Astrocyte (in vitro differentiated cells and primary cell): ENCODE measurements around the gene SLC23A3.

ENCODE experiments used
- CTCF ChIP-seq: IDR thresholded peaks from 2 replicates; pipeline ENCODE4 v1.5.1; 2011; ENCODE audit warnings: low read depth, mild to moderate bottlenecking, inconsistent platforms, low read length, moderate library complexity; ENCODE audit not compliant: insufficient read depth
- EZH2 ChIP-seq: IDR thresholded peaks from 2 replicates; pipeline ENCODE4 v1.6.1; 2012; ENCODE audit warnings: mild to moderate bottlenecking, low read length, inconsistent platforms; ENCODE audit not compliant: insufficient read depth

GRCh38 chr2:219125225-219125885, 44.5 kb downstream of the SLC23A3 start:
- no peak for TF ChIP-seq CTCF
- TF ChIP-seq EZH2, result no peak
